Endodermal cell (in vitro differentiated cells): ENCODE results near the gene NAA38. TPM values are rescaled to one million over a fixed set of nuclear protein-coding genes. Genes with fewer than 3 reads are reported as not detected.
A peak's percentile ranks its signal among the peaks of the same experiment; 100 is the strongest.

Source experiments
- DNase-seq: peaks from one replicate; pipeline ENCODE4 v3.0.0-alpha.2; 2017
- H3K27ac ChIP-seq: 2 replicates; pipeline ENCODE4 v1.5.1; 2013; ENCODE audit warnings: mild to moderate bottlenecking, low read depth, low read length, moderate library complexity
- H3K27me3 ChIP-seq: 2 replicates; pipeline ENCODE4 v1.6.1; 2013; ENCODE audit warnings: mild to moderate bottlenecking, low read length, moderate library complexity; ENCODE audit not compliant: insufficient read depth, control insufficient read depth, poor library complexity, severe bottlenecking
- H3K36me3 ChIP-seq: 2 replicates; pipeline ENCODE4 v1.7.0; 2013; ENCODE audit warnings: mild to moderate bottlenecking, low read length, moderate library complexity; ENCODE audit not compliant: control insufficient read depth, insufficient read depth
- H3K4me1 ChIP-seq: one replicate; pipeline ENCODE4 v1.7.0; 2013; ENCODE audit warnings: low read length; ENCODE audit not compliant: control insufficient read depth, insufficient read depth
- H3K4me3 ChIP-seq: 2 replicates; pipeline ENCODE4 v1.5.1; 2013; ENCODE audit warnings: mild to moderate bottlenecking, low read length, moderate library complexity
- H3K9ac ChIP-seq: 2 replicates; pipeline ENCODE4 v1.6.1; 2013; ENCODE audit warnings: mild to moderate bottlenecking, low read length, moderate library complexity; ENCODE audit not compliant: poor library complexity, severe bottlenecking; ENCODE audit errors: extremely low read depth
- H3K9me3 ChIP-seq: 2 replicates; pipeline ENCODE4 v1.6.1; 2013; ENCODE audit warnings: mild to moderate bottlenecking, low read length, moderate library complexity; ENCODE audit not compliant: control insufficient read depth
- H3K27ac Mint-ChIP-seq: 2 replicates; pipeline ENCODE4 v1.8.0; 2020; ENCODE audit warnings: mixed read lengths
- H3K27me3 Mint-ChIP-seq: 2 replicates; pipeline ENCODE4 v1.8.0; 2021; ENCODE audit warnings: mild to moderate bottlenecking, mixed read lengths; ENCODE audit not compliant: insufficient read depth
- H3K36me3 Mint-ChIP-seq: 2 replicates; pipeline ENCODE4 v1.8.0; 2020; ENCODE audit warnings: low read depth, mixed read lengths
- H3K4me1 Mint-ChIP-seq: 2 replicates; pipeline ENCODE4 v1.8.0; 2020; ENCODE audit warnings: mixed read lengths
- H3K4me3 Mint-ChIP-seq: 2 replicates; pipeline ENCODE4 v1.8.0; 2020; ENCODE audit warnings: mild to moderate bottlenecking, moderate library complexity, mixed read lengths
- H3K9me3 Mint-ChIP-seq: 2 replicates; pipeline ENCODE4 v1.8.0; 2020; ENCODE audit warnings: mild to moderate bottlenecking, mixed read lengths
- CTCF ChIP-seq: fragments of 200-600 bp; sonication (generic); conservative IDR thresholded peaks from 2 replicates; pipeline ENCODE4 v1.5.0; 2021; ENCODE audit warnings: antibody characterized with exemption, mild to moderate bottlenecking
- WGBS, 2 experiments: methylation state at CpG; one replicate each; pipeline versions ENCODE4 v1.1.5 to v1.1.7; 2013; ENCODE audit warnings: missing lambda C conversion rate in 2 of 2, mixed read lengths in 1 of 2; ENCODE audit not compliant: insufficient coverage in 1 of 2, insufficient read length in 1 of 2; 5-methylcytosine and 5-hydroxymethylcytosine counted together
- total RNA-seq, 2 donors: library from RNA; stranded (reverse); fragmentation: NEBNext Ultra II Directional in 1 of 2; extraction: Animal tissue kit (Norgen Biotek cat#: 25700) in 1 of 2; gene quantifications; 2 replicates in 1 of 2; 3 replicates in 1 of 2; pipeline ENCODE4 v1.2.1, GENCODE V29; 2021

NAA38 gene
- total RNA-seq, 2 donors from 2014 or later = 38.9 to 44.8 TPM

GRCh38 chr17:7886227-7887037 is 29.1 kb upstream of the NAA38 start:
- WGBS, 2 experiments = 4% methylated on average over 30 of the region's 30 CpGs; no CpG with 5 or more reads in 1 of the 2 experiments
- peak; percentile 85 for DNase-seq
- Histone ChIP-seq H3K27ac (peak overlapping the region; percentile 93), H3K27me3 (no peaks in the 10 kb centered on the region), H3K9me3 (no peaks in the 10 kb centered on the region), H3K4me1 (peaks cover 9% of the 10 kb centered on the region), H3K36me3 (peaks cover 25% of the 10 kb centered on the region), H3K9ac (peak overlapping the region; percentile 41), H3K4me3 (peak overlapping the region; percentile 81)
- Mint-ChIP-seq H3K9me3 (no peaks in the 10 kb centered on the region), H3K27me3 (peaks cover 8% of the 10 kb centered on the region), H3K27ac (no peak overlapping the region), H3K4me1 (peaks cover 4% of the 10 kb centered on the region), H3K36me3 (peaks cover 11% of the 10 kb centered on the region), H3K4me3 (no peak overlapping the region)
- TF ChIP-seq CTCF = no peak

GRCh38 chr17:7885367-7886226 is 28.2 kb upstream of the NAA38 start:
- H3K4me1 ChIP-seq = peaks cover 9% of the 10 kb centered on the region
- peak overlapping the region; percentile 81 for H3K4me3 ChIP-seq
- H3K27ac ChIP-seq = peak overlapping the region; percentile 93
- H3K27me3 ChIP-seq = no peaks in the 10 kb centered on the region
- Mint-ChIP-seq H3K27me3 (peaks cover 8% of the 10 kb centered on the region), H3K27ac (no peak overlapping the region), H3K36me3 (peaks cover 4% of the 10 kb centered on the region), H3K9me3 (no peaks in the 10 kb centered on the region), H3K4me1 (peaks cover 4% of the 10 kb centered on the region), H3K4me3 (no peak overlapping the region)
- H3K9ac ChIP-seq = peak overlapping the region; percentile 60
- WGBS, 2 experiments = 0 to 5% methylated on average over 6 to 63 of the region's 64 CpGs
- peaks cover 24% of the 10 kb centered on the region for H3K36me3 ChIP-seq
- no peaks in the 10 kb centered on the region for H3K9me3 ChIP-seq
- DNase-seq = peak; percentile 81
- TF ChIP-seq CTCF = no peak

GRCh38 chr17:7884581-7885366 is 27.4 kb upstream of the NAA38 start:
- peaks cover 4% of the 10 kb centered on the region for H3K4me1 Mint-ChIP-seq
- Histone ChIP-seq H3K4me1 (peaks cover 9% of the 10 kb centered on the region), H3K36me3 (peaks cover 25% of the 10 kb centered on the region), H3K9me3 (no peaks in the 10 kb centered on the region), H3K9ac (no peak overlapping the region), H3K27me3 (no peaks in the 10 kb centered on the region), H3K4me3 (no peak overlapping the region), H3K27ac (no peak overlapping the region)
- peak; percentile 65 for DNase-seq
- H3K9me3 Mint-ChIP-seq = no peaks in the 10 kb centered on the region
- no peaks in the 10 kb centered on the region for H3K36me3 Mint-ChIP-seq
- H3K4me3 Mint-ChIP-seq = no peak overlapping the region
- no peak for TF ChIP-seq CTCF
- WGBS, 2 experiments = 0% methylated on average over 44 of the region's 100 CpGs; no CpG with 5 or more reads in 1 of the 2 experiments
- H3K27me3 Mint-ChIP-seq = peaks cover 8% of the 10 kb centered on the region
- no peak overlapping the region for H3K27ac Mint-ChIP-seq
